ENCODE results near the gene IFIT5.
"Not testable (repeated sequence)": the region's sequence is repeated elsewhere in the genome, so short reads cannot be mapped to it uniquely, and the experiment has no call there.

The IFIT5 gene

GRCh38 chr10:89393898-89394297, 20.5 kb upstream of the IFIT5 start:
- no peak for DNase-seq

DNA sequence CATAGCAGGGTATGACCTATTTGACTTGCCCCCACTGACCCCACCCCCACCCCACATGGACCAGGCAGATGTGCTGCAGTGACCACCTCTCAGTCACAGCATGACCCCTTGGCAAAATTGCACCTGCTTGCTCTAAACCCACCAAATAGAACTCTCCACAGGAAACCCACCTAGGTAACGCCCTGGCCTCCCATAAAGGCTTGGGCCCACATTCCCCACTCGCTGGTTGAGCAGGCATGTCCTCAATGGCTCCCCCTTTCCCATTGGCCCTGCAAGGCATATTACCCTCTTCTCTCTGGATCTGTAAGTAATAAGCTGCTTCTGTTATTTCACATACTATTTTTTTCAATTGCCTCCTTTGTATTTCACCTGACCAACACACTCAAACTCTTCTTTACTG, 19.2 kb upstream of the IFIT5 start:
- DNase-seq: no peak

GRCh38 chr10:89398003-89398749, 16.2 kb upstream of the IFIT5 start:
- no peak for DNase-seq

GRCh38 chr10:89399956-89400355, 14.4 kb upstream of the IFIT5 start:
- DNase-seq: no peak

DNA sequence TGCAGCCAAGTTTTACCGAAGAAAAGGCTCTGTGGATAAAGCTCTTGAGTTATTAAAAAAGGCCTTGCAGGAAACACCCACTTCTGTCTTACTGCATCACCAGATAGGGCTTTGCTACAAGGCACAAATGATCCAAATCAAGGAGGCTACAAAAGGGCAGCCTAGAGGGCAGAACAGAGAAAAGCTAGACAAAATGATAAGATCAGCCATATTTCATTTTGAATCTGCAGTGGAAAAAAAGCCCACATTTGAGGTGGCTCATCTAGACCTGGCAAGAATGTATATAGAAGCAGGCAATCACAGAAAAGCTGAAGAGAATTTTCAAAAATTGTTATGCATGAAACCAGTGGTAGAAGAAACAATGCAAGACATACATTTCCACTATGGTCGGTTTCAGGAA, 11.3 kb upstream of the IFIT5 start:
- no peak for DNase-seq

DNA sequence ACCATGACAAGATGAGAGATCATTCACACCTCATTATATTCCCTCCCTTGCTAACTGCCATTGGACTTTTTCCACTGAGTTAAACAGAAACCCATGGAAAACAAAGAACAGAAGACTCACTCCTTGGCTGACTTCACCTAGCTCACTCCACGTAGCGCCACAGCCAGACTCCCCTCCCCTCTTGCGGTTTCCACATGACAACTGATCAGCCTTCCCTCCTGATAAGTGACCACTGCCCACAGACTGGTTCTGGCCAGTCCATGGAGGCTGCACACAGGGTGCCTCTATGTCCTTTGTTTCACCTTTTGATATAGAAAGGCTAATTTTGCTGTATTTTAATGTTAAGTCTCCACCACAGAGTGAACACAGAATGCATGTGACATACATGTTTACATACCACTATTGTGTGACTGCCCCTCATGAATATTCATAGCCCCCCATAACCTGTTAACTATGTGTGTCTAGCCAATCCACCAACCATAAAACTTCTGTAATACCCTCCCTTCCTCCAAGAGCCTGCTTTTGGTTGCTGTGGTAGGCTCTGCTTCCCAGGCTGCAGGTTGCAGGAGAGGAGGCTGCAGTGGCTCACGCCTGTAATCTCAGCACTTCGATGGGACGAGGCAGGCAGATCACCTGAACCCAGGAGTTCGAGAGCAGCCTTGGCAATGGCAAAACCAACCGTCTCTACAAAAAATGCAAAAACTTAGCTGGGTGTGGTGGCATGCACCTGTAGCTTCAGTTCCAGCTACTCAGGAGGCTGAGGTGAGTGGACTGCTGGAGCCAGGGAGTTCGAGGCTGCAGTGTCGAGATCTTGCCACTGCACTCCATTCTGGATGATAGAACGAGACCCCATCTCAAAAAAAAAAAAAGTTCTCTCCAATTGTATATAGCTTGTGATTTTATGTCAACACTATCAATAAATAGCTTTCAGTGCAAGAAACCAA, 10.0 kb upstream of the IFIT5 start:
- DNase-seq: no peak

DNA sequence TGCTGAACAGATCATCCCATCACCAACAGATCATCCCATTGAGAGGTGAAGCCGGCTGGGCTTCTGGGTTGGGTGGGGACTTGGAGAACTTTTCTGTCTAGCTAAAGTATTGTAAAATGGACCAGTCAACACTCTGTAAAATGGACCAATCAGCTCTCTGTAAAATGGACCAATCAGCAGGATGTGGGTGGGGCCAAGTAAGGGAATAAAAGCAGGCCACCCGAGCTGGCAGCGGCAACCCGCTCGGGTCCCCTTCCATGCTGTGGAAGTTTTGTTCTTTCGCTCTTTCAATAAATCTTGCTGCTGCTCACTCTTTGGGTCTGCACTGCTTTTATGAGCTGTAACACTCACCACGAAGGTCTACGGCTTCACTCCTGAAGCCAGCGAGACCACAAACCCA, 8.2 kb upstream of the IFIT5 start:
- not testable (repeated sequence) for DNase-seq

DNA sequence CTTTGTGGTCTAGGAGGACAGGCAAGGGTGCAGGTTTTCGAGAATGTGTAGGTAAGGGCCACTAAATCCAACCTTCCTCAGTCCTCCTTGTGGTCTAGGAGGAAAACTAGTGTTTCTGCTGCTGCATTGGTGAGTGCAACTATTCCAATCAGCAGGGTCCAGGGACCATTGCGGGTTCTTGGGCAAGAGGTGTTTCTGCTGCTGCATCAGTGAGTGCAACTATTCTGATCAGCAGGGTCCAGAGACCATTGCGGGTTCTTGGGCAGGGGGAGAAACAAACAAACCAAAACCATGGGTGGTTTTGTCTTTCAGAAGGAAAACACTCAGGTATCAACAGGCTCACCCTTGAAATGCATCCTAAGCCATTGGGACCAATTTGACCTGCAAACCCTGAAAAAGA, 6.6 kb upstream of the IFIT5 start:
- DNase-seq: not testable (repeated sequence)

DNA sequence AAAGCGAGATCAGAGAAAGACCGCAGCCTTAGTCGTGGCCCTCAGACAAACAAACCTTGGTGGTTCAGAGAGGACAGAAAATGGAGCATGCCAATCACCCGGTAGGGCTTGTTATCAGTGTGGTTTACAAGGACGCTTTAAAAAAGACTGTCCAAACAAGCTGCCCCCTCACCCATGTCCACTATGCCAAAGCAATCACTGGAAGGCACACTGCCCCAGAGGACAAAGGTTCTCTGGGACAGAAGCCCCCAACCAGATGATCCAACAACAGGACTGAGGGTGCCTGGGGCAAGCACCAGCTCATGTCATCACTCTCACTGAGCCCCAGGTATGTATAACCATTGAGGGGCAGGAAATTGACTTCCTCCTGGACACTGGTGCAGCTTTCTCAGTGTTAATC, 5.1 kb upstream of the IFIT5 start:
- DNase-seq: not testable (repeated sequence)

- not testable (repeated sequence) for DNase-seq
Measured at GRCh38 chr10:89410551-89410950, 3.8 kb upstream of the IFIT5 start.

- not testable (repeated sequence) for DNase-seq
Measured at GRCh38 chr10:89411135-89411534, 3.2 kb upstream of the IFIT5 start.

DNA sequence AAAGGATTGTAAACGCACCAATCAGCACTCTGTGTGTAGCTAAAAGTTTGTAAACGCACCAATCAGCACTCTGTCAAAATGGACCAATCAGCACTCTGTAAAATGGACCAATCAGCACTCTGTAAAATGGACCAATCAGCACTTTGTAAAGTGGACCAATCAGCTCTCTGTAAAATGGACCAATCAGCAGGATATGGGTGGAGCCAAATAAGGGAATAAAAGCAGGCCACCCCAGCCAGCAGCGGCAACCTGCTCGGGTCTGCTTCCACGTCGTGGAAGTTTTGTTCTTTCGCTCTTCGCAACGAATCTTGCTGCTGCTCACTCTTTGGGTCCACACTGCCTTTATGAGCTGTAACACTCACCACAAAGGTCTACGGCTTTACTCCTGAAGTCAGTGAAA, 2.1 kb upstream of the IFIT5 start:
- DNase-seq: peak; percentile 43

GRCh38 chr10:89413398-89413912, 913 bp upstream of the IFIT5 start:
- no peak for DNase-seq

GRCh38 chr10:89414879-89415821, 782 bp downstream of the IFIT5 start:
- DNase-seq: no peak

DNA sequence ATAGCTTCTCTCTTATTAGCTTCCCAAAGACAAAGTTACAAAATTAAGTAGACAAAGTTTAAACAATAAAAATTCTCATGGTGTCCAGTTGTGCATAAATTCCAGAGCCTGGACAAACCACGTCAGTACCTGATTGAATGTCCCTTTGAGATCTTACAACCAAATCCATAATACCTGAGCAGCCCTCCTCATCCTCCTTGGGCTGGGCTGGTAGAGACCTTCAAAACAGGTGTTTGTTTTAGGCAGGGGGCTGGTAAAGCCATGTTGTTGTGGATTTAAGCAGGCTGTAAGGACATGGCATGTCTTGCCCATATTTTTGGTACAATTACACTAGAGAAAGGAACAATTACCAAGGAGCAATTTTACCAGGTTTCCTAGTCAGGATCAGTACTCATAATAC, 2.1 kb downstream of the IFIT5 start:
- DNase-seq: no peak

- DNase-seq: no peak
Measured at GRCh38 chr10:89419548-89419947, 5.2 kb downstream of the IFIT5 start.

GRCh38 chr10:89421018-89421476, 6.7 kb downstream of the IFIT5 start:
- DNase-seq: no peak

DNA sequence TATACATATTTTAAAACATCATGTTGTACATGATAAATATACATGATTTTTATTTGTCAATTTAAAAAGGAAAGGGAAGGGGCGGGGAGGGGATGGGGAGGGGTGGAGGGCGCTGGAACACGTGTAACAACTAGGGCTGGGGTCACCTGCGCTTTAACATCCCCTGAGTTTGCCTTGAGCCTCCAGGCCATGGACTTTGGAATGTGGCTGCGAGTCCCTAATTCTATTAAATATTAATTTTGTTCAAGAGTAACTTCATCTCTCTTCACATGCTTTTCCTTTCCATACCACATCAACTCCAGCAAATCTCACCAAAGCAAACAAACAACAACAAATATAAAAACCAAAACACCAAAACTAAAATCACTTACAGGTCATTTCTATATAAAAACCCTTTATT, 10.6 kb downstream of the IFIT5 start:
- no peak for DNase-seq

DNA sequence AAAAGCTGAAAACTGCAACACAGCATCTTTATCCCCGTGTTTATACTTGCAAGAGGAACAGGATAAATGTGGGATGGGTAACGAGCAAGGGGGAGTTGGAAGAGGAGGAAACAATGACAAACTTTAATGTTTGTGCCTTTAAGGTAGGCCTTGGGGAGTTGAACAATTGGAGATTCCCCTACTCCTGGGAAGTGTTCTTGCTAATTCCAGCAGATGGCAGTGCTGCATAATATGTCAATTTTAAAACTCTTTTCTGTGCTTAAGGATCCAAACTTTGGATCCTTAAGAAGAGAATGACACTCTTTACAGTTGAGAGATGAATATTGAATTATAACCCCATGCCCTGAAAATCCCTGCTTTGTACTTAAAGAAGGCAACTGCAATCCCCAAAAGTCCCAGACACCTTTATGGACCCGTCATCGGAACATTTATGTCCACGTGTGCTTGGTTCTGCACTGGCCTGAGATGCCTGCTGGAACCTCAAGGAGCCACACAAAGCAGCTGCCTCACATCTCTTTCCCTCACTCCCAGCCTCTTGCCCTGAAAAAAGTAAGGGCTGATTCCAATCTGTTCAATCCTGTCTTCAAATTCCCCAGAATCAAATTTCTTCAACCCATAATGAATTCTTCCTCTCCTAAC, 12.0 kb downstream of the IFIT5 start:
- DNase-seq: no peak

- no peak for DNase-seq
Measured at GRCh38 chr10:89427629-89428028, 13.3 kb downstream of the IFIT5 start.

DNA sequence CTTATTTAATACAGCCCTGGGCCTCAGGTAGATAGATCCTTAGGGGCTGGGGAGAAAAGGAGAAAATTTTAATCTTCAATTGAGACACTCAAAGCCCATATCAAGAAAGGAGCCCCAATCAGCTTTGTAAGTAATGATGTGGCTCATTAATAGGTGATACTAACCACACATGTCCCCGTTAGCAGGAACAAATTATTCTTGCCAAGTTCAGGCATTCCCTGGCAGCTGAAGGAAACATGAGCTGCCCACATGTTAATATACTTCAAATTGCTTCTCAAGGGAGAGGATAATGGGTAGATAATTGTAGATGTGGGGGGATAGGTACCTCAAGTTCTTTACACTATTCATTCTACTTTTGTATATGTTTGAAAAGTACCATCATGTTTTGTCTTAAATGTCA, 14.5 kb downstream of the IFIT5 start:
- DNase-seq: no peak

- no peak for DNase-seq
Measured at GRCh38 chr10:89431977-89432376, 17.6 kb downstream of the IFIT5 start.

Data from CD4-positive, alpha-beta T cell treated with Interleukin-15 for 1 hour (primary cell).